Endothelial cell of umbilical vein (primary cell): Measurements from ENCODE around the gene C14orf39. TPM values are rescaled to one million over a fixed set of nuclear protein-coding genes. Genes with fewer than 3 reads are reported as not detected.

Source experiments
- BruUV-seq: library from RNA; stranded (reverse); fragments of 400-500 nt; replicated peaks from 2 replicates; lab custom pipeline; 2021; lab: Mats Ljungman, UMichigan
- CTCF ChIA-PET: fragments of 300-600, 350-600 bp; sonication (Branson Sonifier 250); formaldehyde crosslinking; loops from one replicate; lab custom pipeline; 2021; ENCODE audit warnings: antibody characterized with exemption, inconsistent platforms; lab: Charles Lee
- POLR2A ChIA-PET: fragments of 300-600, 350-600 bp; sonication (Branson Sonifier 250); formaldehyde crosslinking; loops from one replicate; lab custom pipeline; 2021; ENCODE audit warnings: antibody characterized with exemption, inconsistent platforms; lab: Charles Lee
- DNase-seq: peaks from one replicate; pipeline ENCODE4 v3.0.0-alpha.2; 2011; ENCODE audit warnings: low read depth, low spot score
- FAIRE-seq: peaks from 2 replicates; lab custom pipeline; 2011; peaks lifted over from hg19 to GRCh38; lab: Jason Lieb, UNC
- H2AFZ ChIP-seq: 2 replicates; pipeline ENCODE4 v1.6.0; 2012; ENCODE audit warnings: low read depth, low read length, control low read depth, inconsistent platforms
- H3K27ac ChIP-seq: 2 replicates; pipeline ENCODE4 v1.5.1; 2011; ENCODE audit warnings: low read depth, mild to moderate bottlenecking, control low read depth, low read length, moderate library complexity; ENCODE audit not compliant: insufficient read depth
- H3K27me3 ChIP-seq, 2 experiments: 2 replicates each; pipeline versions ENCODE4 v1.6.0 to v1.6.1; 2011; ENCODE audit warnings: low read length in 2 of 2, mixed read lengths in 1 of 2; ENCODE audit not compliant: control insufficient read depth in 2 of 2, insufficient read depth in 2 of 2
- H3K36me3 ChIP-seq, 2 experiments: 2 replicates in 1 of 2; 3 replicates in 1 of 2; pipeline ENCODE4 v1.5.1; 2011; ENCODE audit warnings: low read length in 2 of 2, mild to moderate bottlenecking in 1 of 2, moderate library complexity in 1 of 2; ENCODE audit not compliant: control insufficient read depth in 2 of 2, insufficient read depth in 2 of 2; ENCODE audit errors: extremely low read depth in 1 of 2
- H3K4me1 ChIP-seq: 3 replicates; pipeline ENCODE4 v1.5.1; 2011; ENCODE audit warnings: mild to moderate bottlenecking, low read length; ENCODE audit not compliant: control insufficient read depth, insufficient read depth; ENCODE audit errors: extremely low read depth
- H3K4me2 ChIP-seq: 2 replicates; pipeline ENCODE4 v1.6.1; 2011; ENCODE audit warnings: low read length, control low read depth, mixed read lengths; ENCODE audit not compliant: insufficient read depth
- H3K4me3 ChIP-seq, 3 experiments: fragments of 200-600 bp in 1 of 3; sonication (generic), shearing (Covaris generic) in 1 of 3; replicated peaks in 1 of 3; 2 replicates each; pipeline ENCODE4 v1.5.1; 2011 to 2016; ENCODE audit warnings: control low read depth in 3 of 3, low read length in 3 of 3, mild to moderate bottlenecking in 2 of 3, inconsistent platforms in 1 of 3, low read depth in 1 of 3, moderate library complexity in 1 of 3; ENCODE audit not compliant: insufficient read depth in 1 of 3
- H3K79me2 ChIP-seq: 2 replicates; pipeline ENCODE4 v1.6.0; 2012; ENCODE audit warnings: low read length, inconsistent platforms; ENCODE audit not compliant: control insufficient read depth, insufficient read depth
- H3K9ac ChIP-seq: replicated peaks from 2 replicates; pipeline ENCODE3; 2011; ENCODE audit warnings: low read length, control low read depth; ENCODE audit not compliant: insufficient read depth; ENCODE audit errors: extremely low read depth
- H3K9me1 ChIP-seq: replicated peaks from 3 replicates; pipeline ENCODE4 v1.6.0; 2011; ENCODE audit warnings: mild to moderate bottlenecking, low read length; ENCODE audit not compliant: control insufficient read depth, insufficient read depth; ENCODE audit errors: extremely low read depth
- H3K9me3 ChIP-seq: replicated peaks from 2 replicates; pipeline ENCODE4 v1.5.1; 2012; ENCODE audit warnings: low read length, inconsistent platforms; ENCODE audit not compliant: control insufficient read depth, insufficient read depth
- H4K20me1 ChIP-seq: replicated peaks from 2 replicates; pipeline ENCODE3; 2011; ENCODE audit warnings: mild to moderate bottlenecking, low read length; ENCODE audit not compliant: control insufficient read depth, insufficient read depth; ENCODE audit errors: extremely low read depth
- EZH2 ChIP-seq: IDR thresholded peaks from 2 replicates; pipeline ENCODE4 v1.6.1; 2012; ENCODE audit warnings: borderline replicate concordance, low read depth, mild to moderate bottlenecking, moderate library complexity, low read length, inconsistent platforms; ENCODE audit not compliant: severe bottlenecking
- POLR2A ChIP-seq: IDR thresholded peaks from 2 replicates; pipeline ENCODE4 v1.6.1; 2012; ENCODE audit warnings: low read depth, mild to moderate bottlenecking, control low read depth, low read length
- POLR2AphosphoS5 ChIP-seq: IDR thresholded peaks from 2 replicates; pipeline ENCODE4 v1.6.1; 2012; ENCODE audit warnings: low read depth, mild to moderate bottlenecking, control low read depth, low read length, moderate library complexity; ENCODE audit not compliant: insufficient read depth
- dilution Hi-C: fragments of 300-500 bp; cut with MboI; formaldehyde crosslinking; loops from one replicate; pipeline ENCODE4 v1.15.0; 2019; ENCODE audit warnings: low sequenced_read_pairs; ENCODE audit not compliant: extremely low pct_ligation_motif_present
- intact Hi-C: fragments of 100-400 bp; cut with micrococcal nuclease; formaldehyde crosslinking; loops from one replicate; pipeline ENCODE4 v1.10.0; 2022
- polyA plus RNA-seq, 4 experiments: library from polyadenylated mRNA; depleted of rRNA in 3 of 4; stranded (reverse) in 3 of 4; unstranded in 1 of 4; fragments of >200 nt; gene quantifications; 2 replicates each; pipeline versions ENCODE4 v1.2.1 to v1.2.3, GENCODE V29; 2011 to 2012; ENCODE audit warnings: missing spikeins in 1 of 4
- total RNA-seq: library from RNA; stranded (reverse); gene quantifications from 2 replicates; pipeline ENCODE4 v1.2.3, GENCODE V29; 2021

C14orf39 gene
- total and polyA plus RNA-seq, 2 donors (not counting 3 experiments of a cell fraction or from before 2014, with no cell fraction given), result not detected

- ChIA-PET CTCF (interaction anchor here (0.6 to 1.6 kb wide), 2 partner anchors 47 to 160 kb away, joined by 3 to 9 read pairs; no protein-coding TSS in a partner anchor), POLR2A (no interaction called here)
- intact Hi-C loops, result loop anchor here (2.0 kb wide), 1 partner anchor 25 kb away; no protein-coding TSS in a partner anchor
These were observed 23.8 kb upstream of the C14orf39 start for GRCh38 chr14:60509438-60510253.

GRCh38 chr14:60508707-60509437 lies 23.0 kb upstream of the C14orf39 start, which contains the start of gene SIX6:
TSS of gene SIX6 (plus strand) at chr14:60509146. CDS start at chr14:60509399, 253 bp downstream.
- H2AFZ ChIP-seq, result no peak within 1 kb of the TSS
- no peaks in the 10 kb centered on the region for H3K79me2 ChIP-seq
- no TSS peak for BruUV-seq
- no peak within 1 kb of the TSS for H3K4me2 ChIP-seq
- ChIA-PET POLR2A (no interaction called here), CTCF (interaction anchor here (0.6 to 1.6 kb wide), 2 partner anchors 47 to 159 kb away, joined by 3 to 9 read pairs; no protein-coding TSS in a partner anchor)
- no peak within 1 kb of the TSS for H3K4me3 ChIP-seq
- H3K9me3 ChIP-seq, result no peaks in the 10 kb centered on the region
- H3K9me1 ChIP-seq, result no peaks in the 10 kb centered on the region
- H3K4me1 ChIP-seq, result no peaks in the 10 kb centered on the region
- dilution Hi-C loops (no loop called here), intact Hi-C loops (no loop called here)
- TF ChIP-seq POLR2AphosphoS5 (no peak), EZH2 (peak; percentile 77)
- FAIRE-seq (peak; percentile 54), DNase-seq (peak; percentile 33)
- no peak within 1 kb of the TSS for H3K9ac ChIP-seq
- no peak within 1 kb of the TSS for H3K27ac ChIP-seq
- no peaks in the 10 kb centered on the region for H3K36me3 ChIP-seq
- H3K27me3 ChIP-seq, result peaks cover 84 to 100% of the 10 kb centered on the region in 2 experiments
- no peaks in the 10 kb centered on the region for H4K20me1 ChIP-seq

More at GRCh38 chr14:60509438-60510253, 23.8 kb upstream of the C14orf39 start:
- no peak overlapping the region for H3K9ac ChIP-seq
- no peaks in the 10 kb centered on the region for H3K36me3 ChIP-seq
- no peak overlapping the region for H2AFZ ChIP-seq
- dilution Hi-C loops, result no loop called here
- no peak for FAIRE-seq
- H4K20me1 ChIP-seq, result no peaks in the 10 kb centered on the region
- H3K4me2 ChIP-seq, result no peak overlapping the region
- peaks cover 2% of the 10 kb centered on the region for H3K4me1 ChIP-seq
- H3K4me3 ChIP-seq, result no peak overlapping the region
- no peaks in the 10 kb centered on the region for H3K9me3 ChIP-seq
- no TSS peak for BruUV-seq
- H3K27me3 ChIP-seq, result peaks cover 89 to 100% of the 10 kb centered on the region in 2 experiments
- no peak for DNase-seq
- H3K27ac ChIP-seq, result no peak overlapping the region
- no peak for TF ChIP-seq POLR2A
- peak; percentile 78 for TF ChIP-seq EZH2
- no peaks in the 10 kb centered on the region for H3K9me1 ChIP-seq
- H3K79me2 ChIP-seq, result no peaks in the 10 kb centered on the region
